HG03108 (cell line): Measurements from ENCODE around the gene FDXR.
A peak's percentile ranks its signal among the peaks of the same experiment; 100 is the strongest.
"Not testable (repeated sequence)": the region's sequence is repeated elsewhere in the genome, so short reads cannot be mapped to it uniquely, and the experiment has no call there.

ENCODE experiments used
- ATAC-seq: cut with Tn5 transposase; IDR thresholded peaks from one replicate; pipeline ENCODE4 v1.9.1; 2021; ENCODE audit warnings: moderate library complexity; ENCODE audit not compliant: unreplicated experiment

Gene FDXR

GRCh38 chr17:74873037-74873873, 461 bp upstream of the FDXR start:
- ATAC-seq: peak; percentile 88

- no peak for ATAC-seq
Observed at GRCh38 chr17:74871356-74872076, 1.3 kb downstream of the FDXR start.

GRCh38 chr17:74870512-74870911, 2.3 kb downstream of the FDXR start:
- ATAC-seq: no peak

GRCh38 chr17:74870028-74870427, 2.8 kb downstream of the FDXR start:
- ATAC-seq: not testable (repeated sequence)

GRCh38 chr17:74868908-74869255, 3.9 kb downstream of the FDXR start:
- no peak for ATAC-seq

DNA sequence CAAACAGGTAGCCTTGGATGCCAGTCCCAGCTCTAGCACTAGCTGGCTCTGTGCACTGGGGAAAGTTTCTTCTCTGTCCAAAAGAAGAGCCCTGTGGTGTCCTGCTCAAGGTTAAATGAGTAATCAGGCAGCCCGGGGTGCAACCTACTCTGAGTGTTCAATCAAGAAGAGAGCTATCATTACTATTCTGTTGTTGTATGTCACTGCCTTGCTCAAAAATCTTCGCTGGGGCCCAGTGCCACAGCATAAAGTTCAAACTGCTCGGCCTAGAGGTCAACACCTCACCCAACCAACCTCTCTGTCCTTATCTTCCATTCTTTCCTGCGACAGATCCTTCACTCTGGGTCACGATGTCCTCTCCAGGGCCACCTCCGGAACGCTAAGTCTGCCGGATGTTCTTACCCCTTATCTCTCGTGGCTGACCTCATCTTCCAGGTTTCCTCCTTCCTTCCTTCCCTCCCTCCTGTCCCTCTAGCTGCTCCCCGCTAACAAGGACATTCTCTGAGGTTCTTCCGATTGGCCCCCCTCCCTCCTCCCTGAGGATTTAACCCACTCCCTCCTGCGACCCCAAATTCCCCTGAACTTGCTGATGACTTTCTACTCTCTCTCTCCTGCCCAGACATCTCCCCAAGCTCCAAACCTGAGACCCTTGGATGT, 4.4 kb downstream of the FDXR start:
- ATAC-seq: no peak

- no peak for ATAC-seq
Observed at GRCh38 chr17:74866198-74866835, 6.5 kb downstream of the FDXR start.

DNA sequence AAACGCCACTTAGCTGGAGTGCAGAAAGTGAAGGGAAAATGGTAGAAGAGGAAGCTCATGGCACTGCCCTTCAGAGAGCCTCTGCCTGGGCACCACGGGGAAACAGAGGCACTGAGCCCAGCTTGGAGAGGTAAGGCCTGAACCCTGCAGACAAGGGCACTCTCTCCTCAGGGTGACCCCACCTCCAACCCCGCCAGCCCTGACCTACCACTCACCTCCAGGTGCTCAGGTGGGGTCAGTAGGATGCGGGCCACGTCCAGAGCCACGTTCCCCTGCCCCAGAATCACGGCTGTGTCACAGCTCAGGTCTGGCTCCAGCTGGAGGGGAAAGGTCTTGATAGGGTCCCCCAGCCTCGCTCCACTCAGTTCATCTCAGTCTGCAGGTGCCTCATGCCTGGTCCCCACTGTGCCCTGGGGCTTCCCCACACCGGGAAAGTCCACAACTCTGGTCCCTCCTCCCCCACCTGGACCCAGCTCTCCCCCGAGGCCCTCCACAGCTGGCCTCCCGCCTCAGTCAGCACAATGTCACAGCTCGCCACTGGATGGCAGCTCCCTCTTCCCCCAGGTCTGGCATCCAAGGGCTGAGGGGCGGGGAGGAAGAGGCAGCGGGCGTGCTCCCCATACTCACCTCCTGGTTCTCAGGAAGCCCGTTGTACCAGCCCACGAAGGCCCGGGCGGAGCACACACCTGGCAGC, 7.1 kb downstream of the FDXR start:
- no peak for ATAC-seq

GRCh38 chr17:74864866-74865395, 7.9 kb downstream of the FDXR start:
- ATAC-seq: no peak

- no peak for ATAC-seq
Observed at GRCh38 chr17:74864297-74864865, 8.4 kb downstream of the FDXR start.

DNA sequence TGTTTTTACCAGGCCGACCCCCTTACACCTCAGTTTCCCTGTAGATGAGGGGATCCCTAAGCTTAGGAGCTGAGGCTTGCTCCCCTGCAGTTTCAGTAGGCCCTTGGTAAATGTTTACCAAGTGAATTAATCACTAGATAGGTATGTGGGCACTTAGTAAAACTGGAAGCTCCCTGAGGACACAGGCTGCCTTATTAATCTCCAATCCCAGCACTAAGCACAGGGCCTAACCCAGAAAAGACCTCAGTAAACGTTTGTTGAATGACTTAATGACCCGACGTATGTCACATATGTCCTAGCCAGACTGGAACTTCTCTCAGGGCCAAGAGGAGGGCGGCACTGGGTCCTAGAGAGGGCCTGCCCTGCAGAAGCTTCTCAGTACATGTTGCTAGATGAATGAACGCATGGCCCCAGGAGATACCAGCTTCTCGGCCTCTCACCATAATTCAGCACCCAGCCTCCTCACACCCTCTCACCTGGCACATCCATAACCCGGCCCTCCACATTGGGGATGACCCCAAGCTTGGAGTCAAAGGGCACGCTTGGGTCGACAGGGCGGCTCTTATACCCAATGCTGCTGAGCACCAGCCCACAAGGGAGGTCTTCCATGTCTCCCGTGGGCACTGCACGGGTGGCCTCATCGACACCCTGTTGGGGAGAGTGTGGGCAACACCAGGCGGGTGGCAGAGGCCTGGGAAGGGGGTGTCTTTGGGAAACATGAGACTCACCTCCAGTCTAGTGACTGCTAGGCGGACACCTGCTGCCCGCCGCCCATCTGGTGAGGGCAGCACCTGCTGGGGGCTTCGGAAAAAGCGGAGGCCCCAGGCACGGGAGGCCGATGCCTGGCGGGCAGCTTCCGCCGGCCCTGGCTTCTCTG, 9.1 kb downstream of the FDXR start:
- no peak for ATAC-seq

- ATAC-seq: no peak
Observed at GRCh38 chr17:74862919-74863318, 9.9 kb downstream of the FDXR start.

DNA sequence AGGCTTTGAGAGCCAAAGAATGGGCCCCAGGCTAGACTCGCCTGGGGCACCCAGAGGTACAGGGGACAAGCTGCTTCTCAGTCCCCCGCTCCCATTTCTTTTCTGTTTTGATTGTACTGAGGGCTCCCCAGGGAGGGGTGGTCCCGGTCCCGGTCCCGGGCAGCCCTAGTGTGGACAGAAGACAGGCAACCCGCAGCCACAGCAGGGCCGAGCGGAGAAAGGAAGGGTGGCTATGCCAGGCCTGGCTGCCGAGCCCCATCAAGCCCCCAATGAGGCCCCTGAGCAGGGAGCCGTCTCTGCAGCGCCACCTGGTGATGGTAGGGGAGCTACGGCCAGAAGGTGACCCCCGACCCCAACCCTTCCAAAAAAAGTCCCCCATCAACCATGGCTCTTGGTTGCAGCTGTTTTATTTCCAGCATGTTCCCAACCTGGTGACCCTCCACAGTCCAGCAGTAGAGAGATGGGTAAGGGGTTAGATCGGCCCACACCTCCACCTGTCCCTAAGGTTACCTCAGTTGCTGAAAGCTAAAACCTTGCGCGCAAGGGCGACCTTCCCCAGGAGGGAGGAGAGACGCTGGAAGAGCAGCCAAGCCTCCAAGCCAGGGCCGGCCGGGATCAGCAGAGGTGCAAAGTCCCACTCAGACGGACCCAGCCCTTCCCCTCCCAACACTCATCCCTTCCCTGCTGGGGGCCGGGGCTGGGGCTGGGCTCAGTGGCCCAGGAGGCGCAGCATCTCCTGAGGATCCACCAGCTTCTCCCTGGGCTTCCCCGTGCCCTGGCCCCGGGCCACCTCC, 10.5 kb downstream of the FDXR start:
- ATAC-seq: no peak

DNA sequence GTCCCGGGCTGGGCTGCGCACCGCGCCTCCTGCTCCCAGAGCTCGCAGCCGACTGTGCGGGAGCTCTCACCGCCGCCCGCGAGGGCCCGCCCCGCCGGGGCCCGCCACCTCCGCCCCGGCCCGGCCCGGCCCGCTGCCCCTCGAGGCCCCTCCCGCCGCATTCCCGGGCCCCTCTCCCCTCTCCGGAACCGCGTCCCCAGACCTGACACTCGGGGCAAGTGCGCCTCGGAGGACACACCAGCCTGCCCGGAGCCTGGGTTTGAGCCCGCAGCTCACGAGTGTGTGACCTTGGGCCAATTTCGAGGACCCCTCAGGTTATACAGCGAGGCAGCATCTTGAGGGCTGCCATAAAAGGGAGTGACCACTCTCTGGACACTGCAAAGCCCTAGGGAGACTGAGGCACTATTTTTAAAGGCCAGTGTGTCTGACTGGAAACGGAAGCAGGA, 11.1 kb downstream of the FDXR start:
- no peak for ATAC-seq

- ATAC-seq: no peak
Observed at GRCh38 chr17:74860872-74861661, 11.7 kb downstream of the FDXR start.

GRCh38 chr17:74860229-74860871, 12.4 kb downstream of the FDXR start:
- ATAC-seq: no peak
